Thoracic aorta (tissue), 2 donors: ENCODE measurements around the gene TBL2. TPM values are rescaled to one million over a fixed set of nuclear protein-coding genes. Genes with fewer than 3 reads are reported as not detected.
"Not testable (repeated sequence)": the region's sequence is repeated elsewhere in the genome, so short reads cannot be mapped to it uniquely, and the experiment has no call there.

Experiments used
- ATAC-seq: fragments of 150-250 bp; one replicate; pipeline ENCODE4 v1.8.0; 2017; ENCODE audit warnings: low read depth; ENCODE audit not compliant: insufficient number of reproducible peaks, low FRiP score
- DNase-seq: peaks from one replicate; pipeline ENCODE4 v3.0.0-alpha.2; 2020; ENCODE audit warnings: low spot score
- H3K27ac ChIP-seq, 2 donors: fragments of 200-600 bp; sonication (generic); 1 replicate in 1 of 2; 2 replicates in 1 of 2; pipeline ENCODE4 v1.5.1; 2016; ENCODE audit warnings: mild to moderate bottlenecking in 2 of 2, moderate library complexity in 2 of 2
- H3K27me3 ChIP-seq: fragments of 200-600 bp; sonication (generic); replicated peaks from 2 replicates; pipeline ENCODE4 v1.6.0; 2016; ENCODE audit warnings: mild to moderate bottlenecking; ENCODE audit not compliant: insufficient read depth
- H3K36me3 ChIP-seq: fragments of 200-600 bp; sonication (generic); one replicate; pipeline ENCODE4 v1.5.1; 2016
- H3K4me1 ChIP-seq, 2 donors: fragments of 200-600 bp; sonication (generic); 1 replicate in 1 of 2; 2 replicates in 1 of 2; pipeline versions ENCODE4 v1.5.1 to v1.6.0; 2016; ENCODE audit warnings: low read depth in 2 of 2, mild to moderate bottlenecking in 1 of 2; ENCODE audit not compliant: control insufficient read depth in 1 of 2
- H3K4me3 ChIP-seq: fragments of 200-600 bp; sonication (generic); 2 replicates; pipeline ENCODE4 v1.5.1; 2016; ENCODE audit warnings: mild to moderate bottlenecking
- H3K9me3 ChIP-seq: fragments of 200-600 bp; sonication (generic); 2 replicates; pipeline ENCODE4 v1.5.1; 2016
- CTCF ChIP-seq: fragments of 200-600 bp; sonication (generic); IDR thresholded peaks from one replicate; pipeline ENCODE4 v1.5.1; 2019; ENCODE audit warnings: antibody characterized with exemption
- total RNA-seq, 2 donors: library from RNA; depleted of rRNA; stranded (reverse); fragments of >200 nt; gene quantifications; one replicate each; pipeline versions ENCODE4 v1.1.0 to v1.2.3, GENCODE V29; 2016

Gene TBL2
- total RNA-seq, 2 donors from 2014 or later = 17.1 to 31.7 TPM

- no peaks in the 10 kb centered on the region for H3K27me3 ChIP-seq
- peaks cover 19% of the 10 kb centered on the region in 2 donors for H3K4me1 ChIP-seq
- ATAC-seq = peak; percentile 96
- H3K27ac ChIP-seq = peak overlapping the region; percentile 99
- TF ChIP-seq CTCF = no peak
- H3K9me3 ChIP-seq = no peaks in the 10 kb centered on the region
- peaks cover 5% of the 10 kb centered on the region for H3K36me3 ChIP-seq
- H3K4me3 ChIP-seq = peak overlapping the region; percentile 84
- peak; percentile 75 for DNase-seq
Observed at GRCh38 chr7:73557108-73557396, 21.3 kb downstream of the TBL2 start.

- peak overlapping the region; percentile 99 for H3K27ac ChIP-seq
- H3K9me3 ChIP-seq = no peaks in the 10 kb centered on the region
- peak overlapping the region; percentile 84 for H3K4me3 ChIP-seq
- H3K4me1 ChIP-seq = peaks cover 19% of the 10 kb centered on the region in 2 donors
- ATAC-seq (no peak), DNase-seq (no peak)
- H3K27me3 ChIP-seq = no peaks in the 10 kb centered on the region
- H3K36me3 ChIP-seq = peaks cover 11% of the 10 kb centered on the region
- TF ChIP-seq CTCF = no peak
Observed at GRCh38 chr7:73556208-73557107, 21.9 kb downstream of the TBL2 start.

GRCh38 chr7:73555411-73555982 lies 22.9 kb downstream of the TBL2 start:
- Histone ChIP-seq H3K4me1 (peaks cover 19% of the 10 kb centered on the region in 2 donors), H3K36me3 (peaks cover 18% of the 10 kb centered on the region), H3K27ac (no peak overlapping the region), H3K4me3 (peak overlapping the region; percentile 84), H3K27me3 (no peaks in the 10 kb centered on the region), H3K9me3 (no peaks in the 10 kb centered on the region)
- DNase-seq = no peak
- TF ChIP-seq CTCF = no peak
- no peak for ATAC-seq

- not testable (repeated sequence) for H3K27me3 ChIP-seq, ATAC-seq
- peaks cover 25% of the 10 kb centered on the region for H3K36me3 ChIP-seq
Observed at GRCh38 chr7:73550093-73550492, 28.3 kb downstream of the TBL2 start.

GRCh38 chr7:73549176-73549575 lies 29.2 kb downstream of the TBL2 start:
- ATAC-seq (no peak), DNase-seq (no peak)
- Histone ChIP-seq H3K36me3 (peaks cover 25% of the 10 kb centered on the region), H3K4me3 (no peak overlapping the region), H3K27ac (no peak overlapping the region), H3K9me3 (no peaks in the 10 kb centered on the region), H3K27me3 (no peaks in the 10 kb centered on the region), H3K4me1 (no peaks in the 10 kb centered on the region)
- no peak for TF ChIP-seq CTCF

More at GRCh38 chr7:73550093-73550492, 28.3 kb downstream of the TBL2 start:
- H3K4me1 ChIP-seq, H3K27ac ChIP-seq, H3K4me3 ChIP-seq, H3K9me3 ChIP-seq, DNase-seq: not testable (repeated sequence)
